GM19467 (cell line): ENCODE measurements around the gene SKAP1.
A peak's percentile ranks its signal among the peaks of the same experiment; 100 is the strongest.
"Not testable (repeated sequence)": the region's sequence is repeated elsewhere in the genome, so short reads cannot be mapped to it uniquely, and the experiment has no call there.

Experiments used
- ATAC-seq: cut with Tn5 transposase; IDR thresholded peaks from one replicate; pipeline ENCODE4 v1.9.1; 2021; ENCODE audit warnings: mild to moderate bottlenecking, moderate library complexity; ENCODE audit not compliant: unreplicated experiment

The SKAP1 gene

GRCh38 chr17:48449335-48449734, 19.3 kb upstream of the SKAP1 start:
- not testable (repeated sequence) for ATAC-seq

GRCh38 chr17:48445248-48445620, 15.2 kb upstream of the SKAP1 start:
- no peak for ATAC-seq

GRCh38 chr17:48444516-48445247, 14.7 kb upstream of the SKAP1 start:
- ATAC-seq = no peak

- ATAC-seq = no peak
Measured at GRCh38 chr17:48443712-48444111, 13.7 kb upstream of the SKAP1 start.

- no peak for ATAC-seq
Measured at GRCh38 chr17:48442819-48443218, 12.8 kb upstream of the SKAP1 start.

GRCh38 chr17:48441862-48442261, 11.8 kb upstream of the SKAP1 start:
- ATAC-seq = no peak

- ATAC-seq = peak; percentile 51
Measured at GRCh38 chr17:48441231-48441711, 11.3 kb upstream of the SKAP1 start.

- ATAC-seq = no peak
Measured at GRCh38 chr17:48440669-48441068, 10.7 kb upstream of the SKAP1 start.

GRCh38 chr17:48439875-48440505, 10.0 kb upstream of the SKAP1 start:
- ATAC-seq = no peak

- ATAC-seq = no peak
Measured at GRCh38 chr17:48439110-48439850, 9.3 kb upstream of the SKAP1 start.

- ATAC-seq = no peak
Measured at GRCh38 chr17:48438516-48439061, 8.6 kb upstream of the SKAP1 start.

- ATAC-seq = no peak
Measured at GRCh38 chr17:48433896-48434295, 3.9 kb upstream of the SKAP1 start.

- ATAC-seq = no peak
Measured at GRCh38 chr17:48432820-48433775, 3.1 kb upstream of the SKAP1 start.

GRCh38 chr17:48429156-48429555, 858 bp downstream of the SKAP1 start:
- no peak for ATAC-seq

GRCh38 chr17:48427598-48427997, 2.4 kb downstream of the SKAP1 start:
- no peak for ATAC-seq

GRCh38 chr17:48426761-48427500, 3.1 kb downstream of the SKAP1 start:
- no peak for ATAC-seq

- ATAC-seq = no peak
Measured at GRCh38 chr17:48426019-48426665, 3.9 kb downstream of the SKAP1 start.

- not testable (repeated sequence) for ATAC-seq
Measured at GRCh38 chr17:48422060-48422459, 8.0 kb downstream of the SKAP1 start.

- ATAC-seq = no peak
Measured at GRCh38 chr17:48420823-48421222, 9.2 kb downstream of the SKAP1 start.
